ENCODE results near the gene LARGE2.

- TF ChIP-seq, protein P1, sequence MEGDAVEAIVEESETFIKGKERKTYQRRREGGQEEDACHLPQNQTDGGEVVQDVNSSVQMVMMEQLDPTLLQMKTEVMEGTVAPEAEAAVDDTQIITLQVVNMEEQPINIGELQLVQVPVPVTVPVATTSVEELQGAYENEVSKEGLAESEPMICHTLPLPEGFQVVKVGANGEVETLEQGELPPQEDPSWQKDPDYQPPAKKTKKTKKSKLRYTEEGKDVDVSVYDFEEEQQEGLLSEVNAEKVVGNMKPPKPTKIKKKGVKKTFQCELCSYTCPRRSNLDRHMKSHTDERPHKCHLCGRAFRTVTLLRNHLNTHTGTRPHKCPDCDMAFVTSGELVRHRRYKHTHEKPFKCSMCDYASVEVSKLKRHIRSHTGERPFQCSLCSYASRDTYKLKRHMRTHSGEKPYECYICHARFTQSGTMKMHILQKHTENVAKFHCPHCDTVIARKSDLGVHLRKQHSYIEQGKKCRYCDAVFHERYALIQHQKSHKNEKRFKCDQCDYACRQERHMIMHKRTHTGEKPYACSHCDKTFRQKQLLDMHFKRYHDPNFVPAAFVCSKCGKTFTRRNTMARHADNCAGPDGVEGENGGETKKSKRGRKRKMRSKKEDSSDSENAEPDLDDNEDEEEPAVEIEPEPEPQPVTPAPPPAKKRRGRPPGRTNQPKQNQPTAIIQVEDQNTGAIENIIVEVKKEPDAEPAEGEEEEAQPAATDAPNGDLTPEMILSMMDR (CRISPR knock-in tag; IDR thresholded peaks at IDR 0.05), result no peak
- TF ChIP-seq ATF3 (CRISPR knock-in tag; IDR thresholded peaks at IDR 0.05) (no peak), TBL1XR1 (IDR thresholded peaks at IDR 0.05; ENCODE audit: borderline replicate concordance, low read length, partially characterized antibody) (no peak), JUNB (CRISPR knock-in tag; IDR thresholded peaks at IDR 0.05; ENCODE audit: borderline replicate concordance) (no peak), ZNF44 (CRISPR knock-in tag; IDR thresholded peaks at IDR 0.05) (no peak), POLR2AphosphoS2 (IDR thresholded peaks at IDR 0.05; ENCODE audit: low read depth, low read length) (no peak), ZNF367 (CRISPR knock-in tag; IDR thresholded peaks at IDR 0.05; ENCODE audit: borderline replicate concordance) (no peak), FOXP1 (IDR thresholded peaks at IDR 0.05) (no peak), FOXP1 (CRISPR knock-in tag; IDR thresholded peaks at IDR 0.05) (no peak), ETS1 (CRISPR knock-in tag; IDR thresholded peaks at IDR 0.05) (no peak), TCF7L2 (IDR thresholded peaks at IDR 0.05; ENCODE audit: low read depth, low read length) (no peak), BHLHE40 (IDR thresholded peaks at IDR 0.05; ENCODE audit: low read length) (no peak), POLR2A (IDR thresholded peaks at IDR 0.05; ENCODE audit: insufficient read depth in 1 of 2, low read depth in 2 of 2, low read length in 2 of 2) (no peak)
These were observed 27.8 kb upstream of the LARGE2 start for GRCh38 chr11:45894555-45895247.

Data from HepG2 (cell line).